GM21825 (cell line): ENCODE results near the gene IPP.
"Not testable (repeated sequence)": the region's sequence is repeated elsewhere in the genome, so short reads cannot be mapped to it uniquely, and the experiment has no call there.

ENCODE experiments used
- ATAC-seq: cut with Tn5 transposase; IDR thresholded peaks from one replicate; pipeline ENCODE4 v1.9.1; 2021; ENCODE audit warnings: mild to moderate bottlenecking, moderate library complexity; ENCODE audit not compliant: unreplicated experiment

The IPP gene

GRCh38 chr1:45686015-45686287 lies 64.5 kb downstream of the IPP start:
- ATAC-seq = peak; percentile 15

- no peak for ATAC-seq
Measured at GRCh38 chr1:45685308-45686014, 65.0 kb downstream of the IPP start.

- ATAC-seq = no peak
Measured at GRCh38 chr1:45684402-45684801, 66.1 kb downstream of the IPP start.

GRCh38 chr1:45682942-45683341 lies 67.5 kb downstream of the IPP start:
- no peak for ATAC-seq

GRCh38 chr1:45679123-45679522 lies 71.3 kb downstream of the IPP start:
- ATAC-seq = no peak

GRCh38 chr1:45678489-45678888 lies 72.0 kb downstream of the IPP start:
- no peak for ATAC-seq

GRCh38 chr1:45677751-45678245 lies 72.7 kb downstream of the IPP start:
- ATAC-seq = no peak

GRCh38 chr1:45676553-45676952 lies 73.9 kb downstream of the IPP start:
- ATAC-seq = not testable (repeated sequence)

GRCh38 chr1:45674478-45674877 lies 76.0 kb downstream of the IPP start:
- ATAC-seq = no peak

GRCh38 chr1:45673956-45674355 lies 76.5 kb downstream of the IPP start:
- no peak for ATAC-seq

- no peak for ATAC-seq
Measured at GRCh38 chr1:45669859-45670655, 80.4 kb downstream of the IPP start.

- ATAC-seq = no peak
Measured at GRCh38 chr1:45669379-45669778, 81.1 kb downstream of the IPP start.

- no peak for ATAC-seq
Measured at GRCh38 chr1:45668526-45668925, 81.9 kb downstream of the IPP start.

- ATAC-seq = no peak
Measured at GRCh38 chr1:45667321-45668111, 82.9 kb downstream of the IPP start.

- no peak for ATAC-seq
Measured at GRCh38 chr1:45666836-45667235, 83.6 kb downstream of the IPP start.

- no peak for ATAC-seq
Measured at GRCh38 chr1:45660336-45660735, 90.1 kb downstream of the IPP start.

- ATAC-seq = no peak
Measured at GRCh38 chr1:45659222-45659621, 91.2 kb downstream of the IPP start.

GRCh38 chr1:45658171-45658570 lies 92.3 kb downstream of the IPP start:
- no peak for ATAC-seq

- no peak for ATAC-seq
Measured at GRCh38 chr1:45656573-45657226, 93.8 kb downstream of the IPP start.

- ATAC-seq = no peak
Measured at GRCh38 chr1:45654540-45655280, 95.7 kb downstream of the IPP start.
